GM19324 (cell line): ENCODE data around the gene BAIAP3.
"Not testable (repeated sequence)": the region's sequence is repeated elsewhere in the genome, so short reads cannot be mapped to it uniquely, and the experiment has no call there.

Experiments used
- ATAC-seq: cut with Tn5 transposase; IDR thresholded peaks from one replicate; pipeline ENCODE4 v1.9.1; 2021; ENCODE audit warnings: mild to moderate bottlenecking, moderate library complexity; ENCODE audit not compliant: unreplicated experiment, low FRiP score

The BAIAP3 gene, protein sequence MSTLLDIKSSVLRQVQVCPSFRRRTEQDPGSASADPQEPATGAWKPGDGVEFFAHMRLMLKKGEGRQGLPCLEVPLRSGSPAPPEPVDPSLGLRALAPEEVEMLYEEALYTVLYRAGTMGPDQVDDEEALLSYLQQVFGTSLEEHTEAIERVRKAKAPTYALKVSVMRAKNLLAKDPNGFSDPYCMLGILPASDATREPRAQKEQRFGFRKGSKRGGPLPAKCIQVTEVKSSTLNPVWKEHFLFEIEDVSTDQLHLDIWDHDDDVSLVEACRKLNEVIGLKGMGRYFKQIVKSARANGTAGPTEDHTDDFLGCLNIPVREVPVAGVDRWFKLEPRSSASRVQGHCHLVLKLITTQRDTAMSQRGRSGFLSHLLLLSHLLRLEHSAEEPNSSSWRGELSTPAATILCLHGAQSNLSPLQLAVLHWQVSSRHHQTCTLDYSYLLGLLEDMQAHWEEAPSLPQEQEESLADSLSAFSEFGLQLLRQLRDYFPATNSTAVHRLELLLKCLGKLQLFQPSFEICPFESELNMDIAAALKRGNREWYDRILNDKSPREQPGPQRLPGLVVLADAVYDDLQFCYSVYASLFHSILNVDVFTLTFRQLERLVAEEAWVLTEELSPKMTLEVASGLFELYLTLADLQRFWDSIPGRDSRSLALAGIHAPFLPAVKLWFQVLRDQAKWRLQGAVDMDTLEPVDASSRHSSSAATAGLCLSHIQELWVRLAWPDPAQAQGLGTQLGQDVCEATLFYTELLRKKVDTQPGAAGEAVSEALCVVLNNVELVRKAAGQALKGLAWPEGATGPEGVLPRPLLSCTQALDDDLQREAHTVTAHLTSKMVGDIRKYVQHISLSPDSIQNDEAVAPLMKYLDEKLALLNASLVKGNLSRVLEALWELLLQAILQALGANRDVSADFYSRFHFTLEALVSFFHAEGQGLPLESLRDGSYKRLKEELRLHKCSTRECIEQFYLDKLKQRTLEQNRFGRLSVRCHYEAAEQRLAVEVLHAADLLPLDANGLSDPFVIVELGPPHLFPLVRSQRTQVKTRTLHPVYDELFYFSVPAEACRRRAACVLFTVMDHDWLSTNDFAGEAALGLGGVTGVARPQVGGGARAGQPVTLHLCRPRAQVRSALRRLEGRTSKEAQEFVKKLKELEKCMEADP

DNA sequence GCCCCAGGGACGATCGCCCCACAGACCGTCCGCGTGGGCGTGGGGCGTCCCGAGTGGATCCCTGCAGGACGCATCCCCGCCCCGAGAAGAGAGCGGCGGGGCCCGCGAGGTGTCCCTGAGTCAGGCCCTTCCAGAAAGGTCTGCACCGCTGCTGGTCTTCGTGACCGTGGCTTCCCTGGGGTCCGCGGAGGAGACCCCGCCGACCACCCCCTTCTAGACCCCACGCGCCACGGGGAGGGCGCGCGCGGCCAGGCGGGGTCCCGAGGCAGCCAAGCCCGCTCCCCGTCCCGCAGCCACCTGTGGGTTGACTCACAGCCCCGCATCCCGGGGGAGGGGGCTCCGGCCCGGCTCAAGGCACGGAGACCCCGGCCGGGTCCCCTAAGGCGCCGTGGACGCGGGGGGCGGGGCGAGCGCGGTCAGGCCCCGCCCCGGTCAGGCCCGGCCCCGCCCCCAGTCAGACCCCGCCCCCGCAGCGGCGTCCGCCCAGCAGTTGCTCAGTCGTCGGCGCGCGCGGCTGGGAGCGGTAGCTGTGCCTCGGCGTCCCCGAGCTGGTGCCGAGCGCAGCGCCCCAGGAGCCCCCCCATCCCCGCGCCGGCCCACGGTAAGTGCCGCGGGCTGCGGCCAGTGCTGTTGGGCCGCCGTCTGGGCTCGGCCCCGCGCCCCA is at the start of gene BAIAP3:
BAIAP3 (plus strand) TSS at position 497 of the 664 bp plus-strand sequence. CDS start 4,905 bp downstream, outside the sequence.
- no peak for ATAC-seq

DNA sequence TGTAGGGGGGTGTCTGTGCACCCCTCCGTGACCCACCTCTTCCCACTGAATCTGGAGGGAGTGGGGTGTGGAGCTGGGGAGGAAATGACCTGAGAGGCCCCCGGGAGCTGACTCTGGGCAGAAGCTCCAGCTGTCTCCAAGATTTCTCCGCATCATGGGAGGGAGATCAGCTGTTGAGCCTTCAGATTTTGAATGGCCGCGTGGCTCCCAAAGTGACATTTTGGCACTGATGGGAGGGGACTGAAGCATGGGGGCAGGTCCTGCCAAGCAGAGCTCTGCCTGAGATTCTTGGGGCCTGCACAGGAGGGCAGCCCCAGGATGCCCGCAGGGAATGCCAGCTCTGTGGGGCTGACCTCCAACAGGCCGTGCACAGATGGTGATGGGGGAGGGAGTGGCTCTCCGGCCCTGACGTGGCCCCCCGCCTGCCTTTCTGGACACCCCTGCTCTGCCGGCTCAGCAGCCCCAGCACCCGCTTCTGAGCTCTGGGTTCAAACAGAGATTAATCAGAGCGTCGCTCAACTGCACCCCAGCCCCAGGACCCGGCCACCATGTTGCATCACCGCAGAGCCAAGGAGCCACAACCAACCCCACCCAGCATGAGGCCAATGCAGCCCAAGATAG is 49.3 kb upstream of the BAIAP3 start:
- ATAC-seq: no peak

DNA sequence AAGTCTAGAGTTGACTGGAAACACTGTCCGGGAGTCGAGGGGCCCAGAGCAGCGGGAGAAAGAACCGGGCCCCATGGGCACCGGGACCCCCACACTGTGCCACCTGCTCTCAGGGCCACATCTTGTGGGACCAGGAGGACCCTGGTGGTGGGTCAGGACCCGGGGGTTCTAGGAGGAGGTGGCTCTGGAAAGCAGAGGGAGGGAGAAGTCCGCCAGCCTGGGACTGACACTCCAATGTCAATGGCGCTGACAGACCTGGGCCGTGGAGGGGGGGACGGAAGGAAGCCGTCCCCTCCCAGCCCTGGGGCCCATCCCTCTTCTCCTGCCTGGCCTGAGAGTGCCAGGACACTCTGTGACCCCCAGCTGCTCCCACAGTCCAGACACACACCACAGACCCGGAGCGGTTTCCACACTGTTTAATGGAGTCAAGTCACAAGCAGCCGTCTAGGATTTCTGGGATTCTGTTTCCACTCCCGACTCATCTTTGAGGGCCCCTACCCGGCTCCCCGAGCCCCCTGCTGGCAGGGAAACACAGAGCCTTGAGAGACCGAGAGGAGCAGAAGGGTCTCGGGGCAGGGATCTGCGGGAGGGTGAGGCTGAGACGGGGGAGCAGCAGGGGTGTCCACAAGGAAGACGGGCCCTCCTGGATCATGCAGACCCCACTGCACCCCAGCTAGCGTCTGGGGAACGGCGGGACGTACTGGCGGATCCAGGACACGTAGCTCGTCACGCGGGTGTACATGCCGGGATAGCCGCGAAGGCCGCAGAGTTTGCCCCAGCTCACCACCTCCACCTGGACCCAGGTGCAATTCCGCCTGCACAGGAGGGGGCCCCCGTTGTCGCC is 47.6 kb upstream of the BAIAP3 start:
- ATAC-seq: no peak

DNA sequence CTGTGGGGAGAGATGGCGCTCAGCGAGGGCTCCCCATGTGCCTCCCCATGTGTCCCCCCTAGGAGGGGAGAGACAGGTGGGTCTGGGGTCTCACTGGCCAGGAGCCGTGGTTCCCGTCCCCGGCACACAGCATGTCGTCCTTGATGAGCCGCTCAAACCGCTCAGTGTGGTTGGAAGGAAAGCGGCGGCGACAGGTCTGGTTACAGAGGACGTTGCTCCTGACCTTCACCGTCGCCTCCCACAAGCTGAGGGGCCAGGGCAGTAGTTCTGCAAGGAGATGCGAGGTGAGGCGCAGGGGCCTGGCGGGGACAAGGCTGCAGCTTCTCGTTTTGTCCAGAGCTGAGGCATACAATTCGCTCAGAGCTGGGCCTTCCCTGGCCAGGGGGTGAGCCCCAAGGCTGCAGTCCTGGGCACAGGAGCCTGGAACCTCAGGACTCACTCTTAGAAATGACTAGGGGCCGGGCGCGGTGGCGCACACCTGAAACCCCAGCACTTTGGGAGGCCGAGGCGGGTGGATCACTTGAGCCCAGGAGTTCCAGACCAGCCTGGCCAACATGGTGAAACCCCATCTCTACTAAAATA is 46.8 kb upstream of the BAIAP3 start:
- no peak for ATAC-seq

DNA sequence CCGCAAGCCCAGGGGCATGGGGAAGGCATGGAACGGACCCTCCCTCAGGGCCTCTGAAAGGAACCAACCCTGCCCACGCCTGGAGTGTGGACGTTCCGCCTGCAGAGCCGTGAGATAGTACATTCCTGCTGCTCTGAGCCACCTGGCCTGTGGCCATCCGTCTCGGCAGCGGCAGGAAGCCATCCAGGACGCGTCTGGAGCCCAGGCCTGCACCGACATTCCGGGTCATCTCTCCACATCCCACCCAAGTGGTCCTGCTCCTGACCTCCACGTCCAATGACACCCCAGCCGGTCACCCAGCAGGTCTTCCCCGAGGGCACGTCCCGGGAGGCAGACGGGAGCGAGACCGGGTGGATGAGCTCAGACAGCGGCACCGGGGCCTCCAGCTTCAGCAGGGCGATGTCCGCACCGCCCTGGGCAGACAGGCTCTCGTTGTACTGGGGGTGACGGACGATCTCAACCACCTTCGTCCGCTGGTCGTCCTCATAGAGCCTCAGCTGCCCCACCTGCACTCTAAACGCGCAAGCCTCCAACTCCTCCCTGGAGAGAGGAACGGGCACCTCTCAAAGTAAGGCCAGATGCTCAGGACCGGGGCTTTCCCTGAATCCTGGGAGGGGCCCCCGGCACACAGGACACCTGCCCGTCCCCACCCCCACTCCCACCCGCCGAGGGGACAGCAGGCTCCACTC is 45.3 kb upstream of the BAIAP3 start:
- ATAC-seq: no peak

DNA sequence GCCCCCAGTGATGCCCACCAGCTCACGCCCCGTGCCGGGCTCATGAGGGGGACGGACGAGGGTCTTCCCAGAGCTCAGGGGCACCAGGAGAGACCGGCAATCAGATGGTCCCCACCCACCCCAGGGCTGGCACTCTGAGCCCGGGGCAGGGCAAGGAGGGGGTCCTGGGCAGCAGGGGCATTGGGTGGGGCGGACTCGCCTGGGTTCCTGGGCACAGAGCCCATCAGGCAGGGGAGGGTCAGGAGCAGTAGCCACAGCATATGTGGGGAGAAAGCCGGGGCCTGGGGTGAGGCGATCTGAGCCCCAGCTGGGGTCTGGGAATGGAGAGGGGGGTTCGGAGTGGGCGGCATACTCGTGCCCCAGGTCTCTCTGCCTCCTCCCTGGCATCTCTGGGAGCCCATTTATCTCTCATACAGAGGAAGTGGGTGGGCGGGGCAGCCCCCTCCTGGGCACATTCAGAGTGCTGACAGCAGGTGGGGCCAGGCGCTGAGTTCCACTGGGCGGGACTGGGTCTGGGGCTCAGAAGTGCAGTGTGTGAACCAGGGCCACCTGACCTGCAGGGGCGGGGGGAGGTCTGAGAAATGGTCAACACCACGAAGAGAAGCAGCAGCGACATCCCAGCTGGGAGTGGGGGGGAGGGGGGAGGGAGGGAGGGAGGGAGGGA is 44.5 kb upstream of the BAIAP3 start:
- ATAC-seq: no peak

DNA sequence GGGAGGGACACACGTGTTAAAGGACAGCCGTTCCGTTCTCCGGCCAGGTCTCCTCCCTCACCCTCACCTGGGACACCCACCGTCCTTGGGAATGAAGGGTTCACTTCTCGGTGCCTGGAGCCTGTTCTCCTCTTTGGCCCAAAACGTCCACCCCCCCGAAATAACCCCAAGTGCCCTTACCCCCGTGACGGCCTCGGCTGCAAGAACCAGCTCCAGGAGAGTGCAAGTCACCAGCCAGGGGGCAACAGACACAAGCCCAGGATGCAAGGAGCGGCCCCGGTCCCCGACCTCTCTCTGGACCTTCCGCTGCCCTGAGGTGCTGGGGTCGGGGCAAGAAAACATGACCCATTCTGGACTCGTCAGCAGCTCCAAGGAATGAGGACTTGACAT is 44.0 kb upstream of the BAIAP3 start:
- no peak for ATAC-seq

DNA sequence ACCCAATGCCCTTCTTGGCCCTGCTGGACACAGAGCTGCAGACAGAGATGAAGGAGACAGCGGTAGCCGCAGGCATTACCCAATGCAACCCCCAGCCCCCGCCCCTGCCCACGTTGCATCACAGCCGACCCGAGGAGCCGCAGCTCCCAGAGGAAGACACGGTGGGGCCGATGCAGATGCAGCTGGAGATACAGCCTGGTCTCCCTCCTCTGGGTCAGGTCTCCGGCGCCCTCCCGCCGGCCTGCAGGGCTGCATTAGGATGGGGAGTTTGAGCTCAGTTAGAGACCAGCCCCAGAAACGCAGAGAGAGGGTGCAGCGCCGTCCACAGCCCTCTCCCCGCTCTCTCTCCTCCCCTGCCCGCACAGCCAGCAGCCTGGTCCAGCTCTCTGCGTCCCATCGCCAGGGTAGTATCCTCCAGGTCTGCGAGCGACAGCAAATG is 43.4 kb upstream of the BAIAP3 start:
- ATAC-seq: no peak

DNA sequence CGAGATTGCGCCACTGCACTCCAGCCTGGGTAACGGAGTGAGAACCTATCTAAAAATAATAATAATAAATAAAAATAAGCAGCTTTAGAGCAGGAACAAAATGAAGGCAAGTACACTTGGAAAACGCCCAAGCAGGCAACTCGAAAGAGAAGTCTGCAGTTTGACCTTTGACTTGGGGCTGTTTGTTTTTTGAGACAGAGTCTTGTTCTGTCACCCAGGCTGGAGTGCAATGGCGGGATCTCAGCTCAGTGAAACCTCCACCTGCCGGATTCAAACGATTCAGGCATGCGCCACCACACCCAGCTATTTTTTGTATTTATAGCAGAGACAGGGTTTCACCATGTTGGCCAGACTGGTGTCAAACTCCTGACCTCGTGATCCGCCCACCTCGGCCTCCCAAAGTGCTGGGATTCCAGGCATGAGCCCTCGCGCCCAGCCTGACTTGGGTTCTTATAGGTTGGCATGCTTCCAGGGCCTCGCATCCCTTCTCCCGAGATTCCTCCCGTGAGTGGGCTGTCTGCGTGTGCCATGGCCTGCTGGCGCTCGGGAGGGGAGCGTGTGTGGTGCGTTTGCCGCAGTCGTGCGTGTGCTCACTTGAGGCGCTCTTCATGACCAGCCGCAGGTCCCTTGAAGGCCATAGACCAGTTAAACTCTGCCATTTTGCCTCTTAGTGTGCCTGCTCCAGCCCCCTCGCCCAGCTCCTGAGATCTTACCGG is 42.4 kb upstream of the BAIAP3 start:
- no peak for ATAC-seq

DNA sequence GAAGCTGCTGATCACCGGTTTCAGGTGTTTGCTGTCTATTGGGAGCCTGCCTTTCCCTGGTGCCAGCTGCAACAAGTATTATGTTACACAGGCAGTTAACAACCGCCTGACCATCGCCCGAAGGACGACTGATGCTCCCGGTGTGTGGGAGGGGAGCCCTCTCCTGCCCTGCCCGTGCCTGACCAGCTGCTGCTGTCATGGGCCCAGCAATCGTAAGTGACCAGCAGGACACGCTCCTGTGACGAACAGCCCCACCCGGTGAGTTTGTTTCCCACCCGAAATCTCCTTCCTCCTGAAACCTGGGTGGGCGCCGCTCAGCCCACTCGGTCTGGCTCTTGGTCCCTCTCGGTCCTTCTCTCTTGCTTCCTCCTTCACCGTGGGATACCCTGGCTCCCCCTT is 41.9 kb upstream of the BAIAP3 start:
- no peak for ATAC-seq

DNA sequence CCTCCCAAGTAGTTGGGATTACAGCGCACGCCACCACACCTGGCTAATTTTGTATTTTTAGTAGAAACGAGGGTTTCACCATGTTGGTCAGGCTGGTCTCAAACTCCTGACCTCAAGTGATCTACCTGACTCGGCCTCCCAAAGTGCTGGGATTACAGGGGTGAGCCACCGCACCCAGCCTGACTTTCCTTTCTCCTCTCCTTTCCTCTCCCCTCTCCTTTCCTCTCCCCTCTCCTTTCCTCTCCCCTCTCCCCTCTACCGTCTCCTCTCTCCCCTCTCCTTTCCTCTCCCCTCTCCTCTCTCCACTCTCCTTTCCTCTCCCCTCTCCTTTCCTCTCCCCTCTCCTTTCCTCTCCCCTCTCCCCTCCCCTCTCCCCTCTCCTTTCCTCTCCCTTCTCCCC is 41.2 kb upstream of the BAIAP3 start:
- not testable (repeated sequence) for ATAC-seq

DNA sequence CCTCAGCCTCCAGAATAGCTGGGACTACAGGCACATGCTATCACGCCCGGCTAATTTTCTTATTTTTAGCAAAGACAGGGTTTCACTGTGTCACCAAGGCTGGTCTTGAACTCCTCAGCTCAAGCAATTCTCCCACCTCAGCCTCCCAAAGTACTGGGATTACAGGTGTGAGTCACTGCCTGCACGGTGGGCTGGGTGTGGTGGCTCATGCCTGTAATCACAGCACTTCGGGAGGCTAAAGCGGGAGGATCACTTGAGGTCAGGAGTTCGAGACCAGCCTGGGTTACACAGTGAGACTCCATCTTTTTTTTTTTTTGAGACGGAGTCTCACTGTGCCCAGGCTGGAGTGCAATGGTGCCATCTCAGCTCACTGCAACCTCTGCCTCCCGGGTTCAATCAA is 40.6 kb upstream of the BAIAP3 start:
- not testable (repeated sequence) for ATAC-seq

DNA sequence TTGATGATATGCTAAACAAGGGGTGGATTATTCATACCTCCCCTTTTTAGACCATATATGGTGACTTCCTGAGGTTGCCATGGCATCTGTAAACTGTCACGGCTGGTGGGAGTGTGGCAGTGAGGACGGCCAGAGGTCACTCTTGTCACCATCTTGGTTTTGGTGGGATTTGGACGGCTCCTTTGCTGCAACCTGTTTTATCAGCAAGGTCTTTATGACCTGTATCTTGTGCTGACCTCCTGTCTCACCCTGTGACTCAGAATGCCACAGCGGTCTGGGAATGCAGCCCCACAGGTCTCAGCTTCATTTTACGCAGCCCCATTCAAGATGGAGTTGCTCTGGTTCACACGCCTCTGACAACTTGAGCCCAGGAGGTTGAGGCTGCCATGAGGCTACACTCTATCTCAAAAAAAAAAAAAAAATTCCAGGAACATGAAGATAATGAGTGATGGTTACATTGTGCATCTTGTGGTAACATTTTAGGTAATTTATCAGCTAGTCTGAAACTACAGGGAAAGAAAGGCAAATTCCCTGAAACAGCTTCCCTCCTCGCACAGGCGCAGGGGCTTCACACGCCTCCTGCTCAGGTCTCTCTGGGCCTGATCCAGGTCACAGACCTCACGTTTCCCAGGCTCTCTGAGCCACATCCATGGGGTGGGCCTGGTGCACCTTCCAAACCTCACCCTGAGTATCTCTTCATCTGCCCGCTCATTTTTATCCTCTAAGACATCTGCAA is 39.4 kb upstream of the BAIAP3 start:
- ATAC-seq: no peak

DNA sequence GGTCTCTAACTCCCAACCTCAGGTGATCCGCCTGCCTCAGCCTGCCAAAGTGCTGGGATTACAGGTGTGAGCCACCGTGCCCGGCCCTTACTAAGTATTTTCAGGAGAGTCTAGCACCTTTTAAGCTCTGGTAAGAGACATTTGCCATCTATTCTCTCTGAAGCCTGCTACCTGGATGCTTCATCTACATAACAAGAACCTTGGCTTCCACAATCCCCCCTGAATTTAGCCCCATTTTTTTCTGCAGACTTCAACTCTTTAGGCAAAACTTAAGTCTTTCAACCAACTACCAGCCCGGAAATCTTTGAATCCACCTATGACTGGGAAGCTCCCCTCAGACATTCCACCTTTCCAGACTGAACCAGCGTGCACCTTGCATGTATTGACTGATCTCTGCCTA is 38.0 kb upstream of the BAIAP3 start:
- no peak for ATAC-seq

DNA sequence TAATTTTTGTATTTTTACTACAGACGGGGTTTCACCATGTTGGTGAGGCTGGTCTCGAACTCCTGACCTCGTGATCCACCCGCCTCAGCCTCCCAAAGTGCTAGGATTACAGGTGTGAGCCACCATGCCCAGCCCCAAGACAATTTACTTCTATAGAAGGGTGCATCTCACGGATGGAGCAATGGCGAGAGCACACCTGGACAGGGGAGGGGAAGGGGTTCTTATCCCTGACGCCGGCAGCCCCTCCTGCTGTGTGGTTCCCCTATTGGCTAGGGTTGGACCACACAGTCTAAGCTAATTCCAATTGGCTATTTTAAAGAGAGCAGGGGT is 36.8 kb upstream of the BAIAP3 start:
- not testable (repeated sequence) for ATAC-seq

DNA sequence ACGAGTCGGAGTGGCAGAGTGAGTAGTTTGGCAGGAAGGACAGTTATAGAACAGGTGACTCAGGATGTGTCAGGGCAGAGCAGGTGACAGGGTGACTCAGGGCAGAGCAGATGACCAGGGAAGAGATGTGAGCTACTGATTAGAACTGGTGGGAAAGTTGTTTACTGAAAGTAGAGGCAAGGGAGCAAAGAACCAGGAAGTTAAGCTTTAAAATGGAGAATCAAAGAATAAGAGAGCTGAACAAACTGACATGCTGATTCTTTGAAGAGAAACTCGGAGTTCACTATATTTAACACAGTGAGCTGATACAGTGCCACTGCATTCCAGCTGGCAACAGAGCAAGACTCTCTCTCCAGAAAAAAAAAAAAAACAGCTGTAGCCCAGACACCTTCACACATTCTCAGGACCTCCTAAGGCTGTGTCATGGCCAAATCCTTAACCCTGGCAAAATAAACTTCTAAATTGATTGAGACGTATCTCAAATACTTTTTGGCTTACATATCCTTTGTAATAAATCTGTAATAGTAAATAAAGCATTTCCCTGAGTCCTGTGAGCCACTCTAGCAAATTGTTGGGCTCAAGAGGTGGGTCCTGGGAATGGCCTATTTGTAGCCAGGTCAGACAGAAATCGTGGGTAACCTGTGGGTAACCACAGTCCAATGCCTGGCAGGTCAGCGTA is 36.3 kb upstream of the BAIAP3 start:
- no peak for ATAC-seq
